CD4-positive, alpha-beta T cell (primary cell): ENCODE data around the gene KIR2DL3. TPM values are rescaled to one million over a fixed set of nuclear protein-coding genes. Genes with fewer than 3 reads are reported as not detected.
"Not testable (repeated sequence)": the region's sequence is repeated elsewhere in the genome, so short reads cannot be mapped to it uniquely, and the experiment has no call there.

Experiments used
- ATAC-seq: fragments of 200-7000 bp; cut with Tn5 transposase; one replicate; pipeline ENCODE4 v1.10.0; 2022; ENCODE audit warnings: mild to moderate bottlenecking; ENCODE audit not compliant: poor library complexity
- CTCF ChIA-PET: fragments of 350-600 bp; sonication (Branson Sonifier 250); formaldehyde crosslinking; loops from one replicate; lab custom pipeline; 2021; ENCODE audit warnings: antibody characterized with exemption, inconsistent platforms; lab: Charles Lee
- POLR2A ChIA-PET: fragments of 350-600 bp; sonication (Branson Sonifier 250); formaldehyde crosslinking; loops from one replicate; lab custom pipeline; 2021; ENCODE audit warnings: antibody characterized with exemption, inconsistent platforms; lab: Charles Lee
- DNase-seq, 14 experiments: peaks; one replicate each; pipeline ENCODE4 v3.0.0-alpha.2; 2013 to 2020; ENCODE audit warnings: mixed read lengths in 2 of 14
- H3K27ac ChIP-seq, 2 donors: one replicate each; pipeline versions ENCODE4 v1.5.1 to v1.7.0; 2013; ENCODE audit warnings: low read length in 2 of 2, low read depth in 1 of 2, mild to moderate bottlenecking in 1 of 2
- H3K27me3 ChIP-seq, 2 experiments: 1 replicate in 1 of 2; 2 replicates in 1 of 2; pipeline versions ENCODE4 v1.6.1 to v1.7.0; 2013; ENCODE audit warnings: low read length in 2 of 2, control low read depth in 1 of 2, mild to moderate bottlenecking in 1 of 2, moderate library complexity in 1 of 2; ENCODE audit not compliant: insufficient read depth in 2 of 2, control insufficient read depth in 1 of 2
- H3K36me3 ChIP-seq: one replicate; pipeline ENCODE4 v1.6.1; 2013; ENCODE audit warnings: low read length, control low read depth; ENCODE audit not compliant: insufficient read depth
- H3K4me1 ChIP-seq: one replicate; pipeline ENCODE4 v1.6.1; 2013; ENCODE audit warnings: low read length, control low read depth; ENCODE audit not compliant: insufficient read depth
- H3K4me3 ChIP-seq: one replicate; pipeline ENCODE4 v1.5.1; 2013; ENCODE audit warnings: mild to moderate bottlenecking, low read length, moderate library complexity
- H3K9me3 ChIP-seq, 2 experiments: 1 replicate in 1 of 2; 2 replicates in 1 of 2; pipeline versions ENCODE4 v1.6.1 to v1.7.0; 2013; ENCODE audit warnings: low read length in 2 of 2, mild to moderate bottlenecking in 2 of 2, control low read depth in 1 of 2, moderate library complexity in 1 of 2; ENCODE audit not compliant: control insufficient read depth in 1 of 2, insufficient read depth in 1 of 2
- H3K27ac Mint-ChIP-seq: one replicate; pipeline ENCODE4 v1.8.0; 2020; ENCODE audit warnings: mixed read lengths
- H3K27me3 Mint-ChIP-seq: one replicate; pipeline ENCODE4 v1.8.0; 2021; ENCODE audit warnings: mixed read lengths
- H3K36me3 Mint-ChIP-seq: one replicate; pipeline ENCODE4 v1.8.0; 2021; ENCODE audit warnings: low read depth, mixed read lengths
- H3K4me1 Mint-ChIP-seq: one replicate; pipeline ENCODE4 v1.8.0; 2021; ENCODE audit warnings: low read depth, mixed read lengths
- H3K4me3 Mint-ChIP-seq: one replicate; pipeline ENCODE4 v1.8.0; 2020; ENCODE audit warnings: mild to moderate bottlenecking, mixed read lengths
- H3K9me3 Mint-ChIP-seq: one replicate; pipeline ENCODE4 v1.8.0; 2020; ENCODE audit warnings: mixed read lengths
- intact Hi-C, 2 experiments: fragments of 100-400 bp; cut with DNase I in 1 of 2; cut with micrococcal nuclease in 1 of 2; formaldehyde crosslinking; loops; one replicate each; pipeline versions ENCODE4 v1.15.1 to v1.9.0; 2023 to 2025; cut with DNase I, micrococcal nuclease
- total RNA-seq, 174 experiments: library from RNA in 2 of 174; stranded (reverse) in 2 of 174; gene quantifications; one replicate each; pipeline ENCODE4 v1.2.3 and lab custom pipeline; 2021 to 2026
- TF ChIP-seq, protein P1 (sequence below): fragments of 200-600 bp; IDR thresholded peaks from one replicate; pipeline ENCODE4 v1.8.0; 2022; ENCODE audit warnings: antibody characterized with exemption, mild to moderate bottlenecking

The KIR2DL3 gene
- total RNA-seq, 2 experiments from 2014 or later, result not detected

DNA sequence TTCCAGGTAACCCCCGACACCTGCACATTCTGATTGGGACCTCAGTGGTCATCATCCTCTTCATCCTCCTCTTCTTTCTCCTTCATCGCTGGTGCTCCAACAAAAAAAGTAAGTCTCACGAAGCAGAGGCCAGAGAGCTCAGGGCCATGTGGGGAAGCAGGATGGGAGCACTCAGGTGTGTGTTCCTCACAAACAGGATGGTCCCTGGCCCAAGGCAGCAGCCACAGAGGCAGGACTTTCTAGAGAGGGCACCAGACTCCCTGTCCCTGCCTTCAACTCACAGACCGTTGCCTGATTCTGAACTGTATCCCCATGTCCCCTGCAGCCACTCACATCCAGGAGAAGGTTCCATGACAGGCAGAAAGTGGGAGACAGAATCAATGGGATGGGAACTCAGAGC lies 44.6 kb downstream of the KIR2DL3 start:
- H3K4me3 ChIP-seq, H3K4me1 Mint-ChIP-seq, H3K36me3 Mint-ChIP-seq, H3K27ac Mint-ChIP-seq, H3K4me1 ChIP-seq, POLR2A ChIA-PET, intact Hi-C loops, H3K27ac ChIP-seq, DNase-seq, CTCF ChIA-PET, H3K27me3 ChIP-seq, H3K9me3 ChIP-seq, H3K36me3 ChIP-seq, H3K4me3 Mint-ChIP-seq, H3K9me3 Mint-ChIP-seq, ATAC-seq: not testable (repeated sequence)
- H3K27me3 Mint-ChIP-seq, result peaks cover 38% of the 10 kb centered on the region

DNA sequence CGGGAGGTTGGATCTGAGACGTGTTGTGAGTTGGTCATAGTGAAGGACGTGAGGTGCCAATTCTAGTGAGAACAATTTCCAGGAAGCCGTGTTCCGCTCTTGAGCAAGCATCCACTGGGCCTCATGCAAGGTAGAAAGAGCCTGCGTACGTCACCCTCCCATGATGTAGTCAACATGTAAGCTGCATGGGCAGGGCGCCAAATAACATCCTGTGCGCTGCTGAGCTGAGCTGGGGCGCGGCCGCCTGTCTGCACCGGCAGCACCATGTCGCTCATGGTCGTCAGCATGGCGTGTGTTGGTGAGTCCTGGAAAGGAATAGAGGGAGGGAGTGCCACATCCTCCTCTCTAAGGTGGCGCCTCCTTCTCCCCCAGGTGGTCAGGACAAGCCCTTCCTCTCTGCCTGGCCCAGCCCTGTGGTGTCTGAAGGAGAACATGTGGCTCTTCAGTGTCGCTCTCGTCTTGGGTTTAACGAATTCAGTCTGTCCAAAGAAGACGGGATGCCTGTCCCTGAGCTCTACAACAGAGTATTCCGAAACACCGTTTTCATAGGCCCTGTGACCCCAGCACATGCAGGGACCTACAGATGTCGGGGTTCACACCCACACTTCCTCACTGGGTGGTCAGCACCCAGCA lies 47.9 kb downstream of the KIR2DL3 start:
- H3K4me1 ChIP-seq, H3K27me3 ChIP-seq, H3K27ac ChIP-seq, H3K9me3 Mint-ChIP-seq, intact Hi-C loops, H3K4me3 ChIP-seq, DNase-seq, H3K4me3 Mint-ChIP-seq, H3K36me3 ChIP-seq, H3K27ac Mint-ChIP-seq, H3K36me3 Mint-ChIP-seq, ATAC-seq, CTCF ChIA-PET, H3K9me3 ChIP-seq, POLR2A ChIA-PET, H3K4me1 Mint-ChIP-seq: not testable (repeated sequence)
- peaks cover 45% of the 10 kb centered on the region for H3K27me3 Mint-ChIP-seq

DNA sequence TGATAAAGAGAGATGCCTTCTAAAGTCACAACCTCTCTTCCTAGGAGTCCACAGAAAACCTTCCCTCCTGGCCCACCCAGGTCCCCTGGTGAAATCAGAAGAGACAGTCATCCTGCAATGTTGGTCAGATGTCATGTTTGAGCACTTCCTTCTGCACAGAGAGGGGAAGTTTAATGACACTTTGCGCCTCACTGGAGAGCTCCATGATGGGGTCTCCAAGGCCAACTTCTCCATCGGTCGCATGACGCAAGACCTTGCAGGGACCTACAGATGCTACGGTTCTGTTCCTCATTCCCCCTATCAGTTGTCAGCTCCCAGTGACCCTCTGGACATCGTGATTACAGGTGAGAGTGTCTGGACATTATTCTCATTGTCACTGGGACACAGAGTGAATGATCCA lies 49.8 kb downstream of the KIR2DL3 start:
- intact Hi-C loops, H3K27ac Mint-ChIP-seq, H3K36me3 Mint-ChIP-seq, POLR2A ChIA-PET, CTCF ChIA-PET, H3K4me1 Mint-ChIP-seq, H3K27ac ChIP-seq, H3K9me3 ChIP-seq, ATAC-seq, H3K9me3 Mint-ChIP-seq, H3K36me3 ChIP-seq, H3K27me3 ChIP-seq, H3K4me1 ChIP-seq, H3K4me3 ChIP-seq, H3K4me3 Mint-ChIP-seq: not testable (repeated sequence)
- peaks cover 45% of the 10 kb centered on the region for H3K27me3 Mint-ChIP-seq
- peak in 2 of 14 experiments; percentile 39 to 65 for DNase-seq

DNA sequence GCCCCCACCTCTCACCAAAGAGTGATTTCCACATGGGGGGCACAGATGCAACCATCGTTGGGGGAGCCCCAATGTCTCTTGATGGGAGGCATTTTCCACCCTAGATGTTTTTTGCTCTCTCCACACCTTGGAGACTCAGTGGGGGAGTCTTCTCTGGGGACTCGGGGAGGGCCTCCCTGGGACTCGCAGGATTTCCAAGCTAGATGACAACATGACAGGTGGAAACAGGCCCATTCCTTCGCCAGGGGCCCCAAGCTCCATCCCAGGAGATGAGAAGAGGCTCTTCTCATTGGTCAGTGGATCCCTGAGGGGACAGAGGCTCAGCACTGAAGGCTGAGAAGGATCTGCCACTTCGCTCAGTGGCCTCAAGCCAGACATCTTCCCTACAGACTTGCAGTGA lies 52.4 kb downstream of the KIR2DL3 start:
- ChIA-PET POLR2A (no interaction called here), CTCF (no interaction called here)
- H3K27ac ChIP-seq, result no peak overlapping the region
- intact Hi-C loops, result no loop called here
- peaks cover 0 to 4% of the 10 kb centered on the region in 2 experiments for H3K9me3 ChIP-seq
- H3K36me3 ChIP-seq, result no peaks in the 10 kb centered on the region
- H3K4me1 ChIP-seq, result no peaks in the 10 kb centered on the region
- peaks cover 30% of the 10 kb centered on the region for H3K27me3 Mint-ChIP-seq
- H3K27ac Mint-ChIP-seq, result no peak overlapping the region
- no peak overlapping the region for H3K4me3 ChIP-seq
- DNase-seq, result no peak
- no peak overlapping the region for H3K4me3 Mint-ChIP-seq
- no peak for ATAC-seq
- peaks cover 12% of the 10 kb centered on the region for H3K4me1 Mint-ChIP-seq
- H3K9me3 Mint-ChIP-seq, result no peaks in the 10 kb centered on the region
- H3K36me3 Mint-ChIP-seq, result no peaks in the 10 kb centered on the region
- no peaks in the 10 kb centered on the region for H3K27me3 ChIP-seq
- TF ChIP-seq, protein P1, sequence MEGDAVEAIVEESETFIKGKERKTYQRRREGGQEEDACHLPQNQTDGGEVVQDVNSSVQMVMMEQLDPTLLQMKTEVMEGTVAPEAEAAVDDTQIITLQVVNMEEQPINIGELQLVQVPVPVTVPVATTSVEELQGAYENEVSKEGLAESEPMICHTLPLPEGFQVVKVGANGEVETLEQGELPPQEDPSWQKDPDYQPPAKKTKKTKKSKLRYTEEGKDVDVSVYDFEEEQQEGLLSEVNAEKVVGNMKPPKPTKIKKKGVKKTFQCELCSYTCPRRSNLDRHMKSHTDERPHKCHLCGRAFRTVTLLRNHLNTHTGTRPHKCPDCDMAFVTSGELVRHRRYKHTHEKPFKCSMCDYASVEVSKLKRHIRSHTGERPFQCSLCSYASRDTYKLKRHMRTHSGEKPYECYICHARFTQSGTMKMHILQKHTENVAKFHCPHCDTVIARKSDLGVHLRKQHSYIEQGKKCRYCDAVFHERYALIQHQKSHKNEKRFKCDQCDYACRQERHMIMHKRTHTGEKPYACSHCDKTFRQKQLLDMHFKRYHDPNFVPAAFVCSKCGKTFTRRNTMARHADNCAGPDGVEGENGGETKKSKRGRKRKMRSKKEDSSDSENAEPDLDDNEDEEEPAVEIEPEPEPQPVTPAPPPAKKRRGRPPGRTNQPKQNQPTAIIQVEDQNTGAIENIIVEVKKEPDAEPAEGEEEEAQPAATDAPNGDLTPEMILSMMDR, result no peak
